ENCODE results near the gene AKR1C8. TPM values are rescaled to one million over a fixed set of nuclear protein-coding genes. Genes with fewer than 3 reads are reported as not detected.
"Not testable (repeated sequence)": the region's sequence is repeated elsewhere in the genome, so short reads cannot be mapped to it uniquely, and the experiment has no call there.

Gene AKR1C8
- polyA plus RNA-seq, 4 donors, result 0.06 TPM; not detected in 3

GRCh38 chr10:5188358-5188757 is 3.4 kb upstream of the AKR1C8 start:
- Histone ChIP-seq H3K4me3 (ENCODE audit: low read depth in 1 of 3, low read length in 3 of 3) (no peak overlapping the region), H3K9me3 (ENCODE audit: control insufficient read depth in 2 of 2, insufficient read depth in 1 of 2, low read depth in 1 of 2, low read length in 1 of 2) (no peaks in the 10 kb centered on the region), H3K36me3 (ENCODE audit: control insufficient read depth in 3 of 3, insufficient read depth in 2 of 3, low read depth in 1 of 3, low read length in 3 of 3) (no peaks in the 10 kb centered on the region), H3K27ac (ENCODE audit: low read depth in 1 of 3, low read length in 2 of 3) (no peak overlapping the region), H3K4me1 (ENCODE audit: control insufficient read depth in 3 of 3, insufficient read depth in 2 of 3, low read depth in 1 of 3, low read length in 2 of 3) (no peaks in the 10 kb centered on the region), H3K27me3 (ENCODE audit: control insufficient read depth in 3 of 3, insufficient read depth in 3 of 3, low read length in 3 of 3) (no peaks in the 10 kb centered on the region)
- DNase-seq (no peak), FAIRE-seq (no peak)
- WGBS, 3 donors, result 64 to 68% (median 67%) methylated on average over 2 of the region's 2 CpGs

GRCh38 chr10:5187867-5188266 is 2.9 kb upstream of the AKR1C8 start:
- no peak for DNase-seq
- H3K27me3 ChIP-seq (ENCODE audit: control insufficient read depth in 3 of 3, insufficient read depth in 3 of 3, low read length in 3 of 3), result no peaks in the 10 kb centered on the region
- no peak for FAIRE-seq
- 72 to 85% (median 76%) methylated on average over 5 of the region's 5 CpGs for WGBS, 3 donors
- H3K27ac ChIP-seq (ENCODE audit: low read depth in 1 of 3, low read length in 2 of 3), result no peak overlapping the region
- no peaks in the 10 kb centered on the region for H3K9me3 ChIP-seq (ENCODE audit: control insufficient read depth in 2 of 2, insufficient read depth in 1 of 2, low read depth in 1 of 2, low read length in 1 of 2)
- H3K4me1 ChIP-seq (ENCODE audit: control insufficient read depth in 3 of 3, insufficient read depth in 2 of 3, low read depth in 1 of 3, low read length in 2 of 3), result no peaks in the 10 kb centered on the region
- no peak overlapping the region for H3K4me3 ChIP-seq (ENCODE audit: low read depth in 1 of 3, low read length in 3 of 3)
- H3K36me3 ChIP-seq (ENCODE audit: control insufficient read depth in 3 of 3, insufficient read depth in 2 of 3, low read depth in 1 of 3, low read length in 3 of 3), result no peaks in the 10 kb centered on the region

- no peak for FAIRE-seq
- no peak overlapping the region for H3K27ac ChIP-seq (ENCODE audit: low read depth in 1 of 3, low read length in 2 of 3)
- H3K27me3 ChIP-seq (ENCODE audit: control insufficient read depth in 3 of 3, insufficient read depth in 3 of 3, low read length in 3 of 3), result no peaks in the 10 kb centered on the region
- H3K4me3 ChIP-seq (ENCODE audit: low read depth in 1 of 3, low read length in 3 of 3), result no peak overlapping the region
- H3K9me3 ChIP-seq (ENCODE audit: control insufficient read depth in 2 of 2, insufficient read depth in 1 of 2, low read depth in 1 of 2, low read length in 1 of 2), result no peaks in the 10 kb centered on the region
- H3K4me1 ChIP-seq (ENCODE audit: control insufficient read depth in 3 of 3, insufficient read depth in 2 of 3, low read depth in 1 of 3, low read length in 2 of 3), result no peaks in the 10 kb centered on the region
- DNase-seq, result no peak
- H3K36me3 ChIP-seq (ENCODE audit: control insufficient read depth in 3 of 3, insufficient read depth in 2 of 3, low read depth in 1 of 3, low read length in 3 of 3), result no peaks in the 10 kb centered on the region
- 59 to 79% (median 76%) methylated on average over 2 of the region's 2 CpGs for WGBS, 3 donors
Observed at GRCh38 chr10:5183923-5184322, 1.0 kb downstream of the AKR1C8 start.

- not testable (repeated sequence) for FAIRE-seq; DNase-seq; H3K27me3 ChIP-seq (ENCODE audit: control insufficient read depth in 3 of 3, insufficient read depth in 3 of 3, low read length in 3 of 3); H3K4me1 ChIP-seq (ENCODE audit: control insufficient read depth in 3 of 3, insufficient read depth in 2 of 3, low read depth in 1 of 3, low read length in 2 of 3); H3K36me3 ChIP-seq (ENCODE audit: control insufficient read depth in 3 of 3, insufficient read depth in 2 of 3, low read depth in 1 of 3, low read length in 3 of 3); H3K4me3 ChIP-seq (ENCODE audit: low read depth in 1 of 3, low read length in 3 of 3); H3K27ac ChIP-seq (ENCODE audit: low read depth in 1 of 3, low read length in 2 of 3); H3K9me3 ChIP-seq (ENCODE audit: control insufficient read depth in 2 of 2, insufficient read depth in 1 of 2, low read depth in 1 of 2, low read length in 1 of 2)
- WGBS, 3 donors, result 89 to 92% (median 89%) methylated on average over 12 of the region's 12 CpGs
Observed at GRCh38 chr10:5180503-5180902, 4.4 kb downstream of the AKR1C8 start.

GRCh38 chr10:5175581-5175980 is 9.4 kb downstream of the AKR1C8 start:
- H3K36me3 ChIP-seq (ENCODE audit: control insufficient read depth in 3 of 3, insufficient read depth in 2 of 3, low read depth in 1 of 3, low read length in 3 of 3); H3K27me3 ChIP-seq (ENCODE audit: control insufficient read depth in 3 of 3, insufficient read depth in 3 of 3, low read length in 3 of 3); H3K4me1 ChIP-seq (ENCODE audit: control insufficient read depth in 3 of 3, insufficient read depth in 2 of 3, low read depth in 1 of 3, low read length in 2 of 3); DNase-seq; H3K4me3 ChIP-seq (ENCODE audit: low read depth in 1 of 3, low read length in 3 of 3); FAIRE-seq; H3K27ac ChIP-seq (ENCODE audit: low read depth in 1 of 3, low read length in 2 of 3); H3K9me3 ChIP-seq (ENCODE audit: control insufficient read depth in 2 of 2, insufficient read depth in 1 of 2, low read depth in 1 of 2, low read length in 1 of 2): not testable (repeated sequence)
- 85 to 95% (median 86%) methylated on average over 1 to 3 of the region's 3 CpGs for WGBS, 3 donors

- no peak for FAIRE-seq
- Histone ChIP-seq H3K27me3 (ENCODE audit: control insufficient read depth in 3 of 3, insufficient read depth in 3 of 3, low read length in 3 of 3) (no peaks in the 10 kb centered on the region), H3K9me3 (ENCODE audit: control insufficient read depth in 2 of 2, insufficient read depth in 1 of 2, low read depth in 1 of 2, low read length in 1 of 2) (peaks cover 1 to 27% of the 10 kb centered on the region in 2 donors), H3K4me3 (ENCODE audit: low read depth in 1 of 3, low read length in 3 of 3) (no peak overlapping the region), H3K4me1 (ENCODE audit: control insufficient read depth in 3 of 3, insufficient read depth in 2 of 3, low read depth in 1 of 3, low read length in 2 of 3) (no peaks in the 10 kb centered on the region), H3K36me3 (ENCODE audit: control insufficient read depth in 3 of 3, insufficient read depth in 2 of 3, low read depth in 1 of 3, low read length in 3 of 3) (no peaks in the 10 kb centered on the region), H3K27ac (ENCODE audit: low read depth in 1 of 3, low read length in 2 of 3) (no peak overlapping the region)
- peak in 1 of 2 donors; percentile 58 for DNase-seq
- WGBS, 3 donors, result 18 to 51% (median 44%) methylated on average over 5 of the region's 5 CpGs
Observed at GRCh38 chr10:5168897-5169420, 16.0 kb downstream of the AKR1C8 start.

- no peak for FAIRE-seq
- no peak for DNase-seq
- no peaks in the 10 kb centered on the region for H3K36me3 ChIP-seq (ENCODE audit: control insufficient read depth in 3 of 3, insufficient read depth in 2 of 3, low read depth in 1 of 3, low read length in 3 of 3)
- H3K27ac ChIP-seq (ENCODE audit: low read depth in 1 of 3, low read length in 2 of 3), result no peak overlapping the region
- 4 to 9% (median 7%) methylated on average over 1 of the region's 1 CpG for WGBS, 3 donors
- H3K4me3 ChIP-seq (ENCODE audit: low read depth in 1 of 3, low read length in 3 of 3), result no peak overlapping the region
- H3K27me3 ChIP-seq (ENCODE audit: control insufficient read depth in 3 of 3, insufficient read depth in 3 of 3, low read length in 3 of 3), result no peaks in the 10 kb centered on the region
- H3K9me3 ChIP-seq (ENCODE audit: control insufficient read depth in 2 of 2, insufficient read depth in 1 of 2, low read depth in 1 of 2, low read length in 1 of 2), result peaks cover 1 to 43% of the 10 kb centered on the region in 2 donors
- no peaks in the 10 kb centered on the region for H3K4me1 ChIP-seq (ENCODE audit: control insufficient read depth in 3 of 3, insufficient read depth in 2 of 3, low read depth in 1 of 3, low read length in 2 of 3)
Observed at GRCh38 chr10:5165738-5166137, 19.2 kb downstream of the AKR1C8 start.

GRCh38 chr10:5163487-5163886 is 21.5 kb downstream of the AKR1C8 start:
- Histone ChIP-seq H3K36me3 (ENCODE audit: control insufficient read depth in 3 of 3, insufficient read depth in 2 of 3, low read depth in 1 of 3, low read length in 3 of 3) (no peaks in the 10 kb centered on the region), H3K4me1 (ENCODE audit: control insufficient read depth in 3 of 3, insufficient read depth in 2 of 3, low read depth in 1 of 3, low read length in 2 of 3) (no peaks in the 10 kb centered on the region), H3K27me3 (ENCODE audit: control insufficient read depth in 3 of 3, insufficient read depth in 3 of 3, low read length in 3 of 3) (no peaks in the 10 kb centered on the region), H3K4me3 (ENCODE audit: low read depth in 1 of 3, low read length in 3 of 3) (no peak overlapping the region), H3K27ac (ENCODE audit: low read depth in 1 of 3, low read length in 2 of 3) (no peak overlapping the region), H3K9me3 (ENCODE audit: control insufficient read depth in 2 of 2, insufficient read depth in 1 of 2, low read depth in 1 of 2, low read length in 1 of 2) (peaks cover 1 to 44% of the 10 kb centered on the region in 2 donors)
- FAIRE-seq (no peak), DNase-seq (no peak)
- 69 to 74% (median 69%) methylated on average over 2 of the region's 2 CpGs for WGBS, 3 donors

- no peak for DNase-seq
- no peaks in the 10 kb centered on the region for H3K27me3 ChIP-seq (ENCODE audit: control insufficient read depth in 3 of 3, insufficient read depth in 3 of 3, low read length in 3 of 3)
- H3K36me3 ChIP-seq (ENCODE audit: control insufficient read depth in 3 of 3, insufficient read depth in 2 of 3, low read depth in 1 of 3, low read length in 3 of 3), result no peaks in the 10 kb centered on the region
- whole genome bisulfite sequencing, 3 donors, result 74 to 91% (median 80%) methylated on average over 6 of the region's 6 CpGs
- no peak for FAIRE-seq
- H3K9me3 ChIP-seq (ENCODE audit: control insufficient read depth in 2 of 2, insufficient read depth in 1 of 2, low read depth in 1 of 2, low read length in 1 of 2), result peaks cover 0 to 23% of the 10 kb centered on the region in 2 donors
- no peak overlapping the region for H3K4me3 ChIP-seq (ENCODE audit: low read depth in 1 of 3, low read length in 3 of 3)
- no peak overlapping the region for H3K27ac ChIP-seq (ENCODE audit: low read depth in 1 of 3, low read length in 2 of 3)
- H3K4me1 ChIP-seq (ENCODE audit: control insufficient read depth in 3 of 3, insufficient read depth in 2 of 3, low read depth in 1 of 3, low read length in 2 of 3), result no peaks in the 10 kb centered on the region
Observed at GRCh38 chr10:5159126-5159525, 25.8 kb downstream of the AKR1C8 start.

Data from small intestine (tissue), 7 donors.